HEK293T (cell line): Measurements from ENCODE around the gene EXOC4.

Experiments used
- BHLHE40 ChIP-seq: fragments of 450-650 bp; IDR thresholded peaks from 2 replicates; pipeline ENCODE4 v1.6.1; 2016; ENCODE audit warnings: mild to moderate bottlenecking, moderate library complexity, borderline replicate concordance
- ELF4 ChIP-seq: fragments of 450-650 bp; IDR thresholded peaks from 2 replicates; pipeline ENCODE4 v1.6.1; 2017; ENCODE audit warnings: antibody characterized with exemption
- FOXM1 ChIP-seq: fragments of 450-650 bp; IDR thresholded peaks from 2 replicates; pipeline ENCODE4 v1.6.1; 2017; ENCODE audit warnings: mild to moderate bottlenecking, borderline replicate concordance
- HDGF ChIP-seq: fragments of 450-650 bp; IDR thresholded peaks from 2 replicates; pipeline ENCODE4 v1.6.1; 2017; ENCODE audit warnings: antibody characterized with exemption, borderline replicate concordance
- NFRKB ChIP-seq: fragments of 450-650 bp; IDR thresholded peaks from 2 replicates; pipeline ENCODE4 v1.6.1; 2016; ENCODE audit warnings: mild to moderate bottlenecking, moderate library complexity
- SUZ12 ChIP-seq: fragments of 450-650 bp; IDR thresholded peaks from 2 replicates; pipeline ENCODE4 v1.6.1; 2016; ENCODE audit warnings: mild to moderate bottlenecking

GRCh38 chr7:133315332-133316040, 62.6 kb downstream of the EXOC4 start:
- TF ChIP-seq FOXM1, result no peak
- no peak for TF ChIP-seq HDGF
- TF ChIP-seq ELF4, result no peak
- no peak for TF ChIP-seq NFRKB
- no peak for TF ChIP-seq BHLHE40
- TF ChIP-seq SUZ12, result no peak
